Parathyroid adenoma (tissue), 2 donors: ENCODE data around the gene FAM234B.

Experiments
- H2AFZ ChIP-seq: fragments of 300-600 bp; sonication (generic); one replicate; pipeline ENCODE4 v1.7.0; 2017; ENCODE audit warnings: antibody characterized with exemption, mild to moderate bottlenecking
- H3K27ac ChIP-seq: fragments of 300-600 bp; sonication (generic); one replicate; pipeline ENCODE4 v1.7.0; 2017
- H3K27me3 ChIP-seq: fragments of 300-600 bp; sonication (generic); one replicate; pipeline ENCODE4 v1.7.0; 2017; ENCODE audit warnings: low read length; ENCODE audit not compliant: control insufficient read depth, insufficient read depth
- H3K36me3 ChIP-seq: fragments of 300-600 bp; sonication (generic); one replicate; pipeline ENCODE4 v1.7.0; 2017; ENCODE audit warnings: low read length; ENCODE audit not compliant: control insufficient read depth, insufficient read depth
- H3K4me1 ChIP-seq: fragments of 300-600 bp; sonication (generic); one replicate; pipeline ENCODE4 v1.7.0; 2017; ENCODE audit warnings: control low read depth
- H3K4me2 ChIP-seq: fragments of 300-600 bp; sonication (generic); one replicate; pipeline ENCODE4 v1.7.0; 2017; ENCODE audit warnings: low read length
- H3K4me3 ChIP-seq: fragments of 300-600 bp; sonication (generic); one replicate; pipeline ENCODE4 v1.7.0; 2017; ENCODE audit warnings: low read depth, low read length
- H3K79me2 ChIP-seq: fragments of 300-600 bp; sonication (generic); one replicate; pipeline ENCODE4 v1.7.0; 2017; ENCODE audit warnings: control low read depth
- H3K9ac ChIP-seq: fragments of 300-600 bp; sonication (generic); one replicate; pipeline ENCODE4 v1.7.0; 2017; ENCODE audit warnings: mild to moderate bottlenecking
- H3K9me3 ChIP-seq: fragments of 300-600 bp; sonication (generic); one replicate; pipeline ENCODE4 v1.7.0; 2017; ENCODE audit warnings: low read length; ENCODE audit not compliant: control insufficient read depth
- TF ChIP-seq, protein P1 (sequence below): fragments of 300-600 bp; sonication (generic); IDR thresholded peaks from one replicate; pipeline ENCODE4 v1.7.0; 2017; ENCODE audit warnings: antibody characterized with exemption, mild to moderate bottlenecking
- donor health status: primary hyperparathyroidism.

Gene FAM234B, protein sequence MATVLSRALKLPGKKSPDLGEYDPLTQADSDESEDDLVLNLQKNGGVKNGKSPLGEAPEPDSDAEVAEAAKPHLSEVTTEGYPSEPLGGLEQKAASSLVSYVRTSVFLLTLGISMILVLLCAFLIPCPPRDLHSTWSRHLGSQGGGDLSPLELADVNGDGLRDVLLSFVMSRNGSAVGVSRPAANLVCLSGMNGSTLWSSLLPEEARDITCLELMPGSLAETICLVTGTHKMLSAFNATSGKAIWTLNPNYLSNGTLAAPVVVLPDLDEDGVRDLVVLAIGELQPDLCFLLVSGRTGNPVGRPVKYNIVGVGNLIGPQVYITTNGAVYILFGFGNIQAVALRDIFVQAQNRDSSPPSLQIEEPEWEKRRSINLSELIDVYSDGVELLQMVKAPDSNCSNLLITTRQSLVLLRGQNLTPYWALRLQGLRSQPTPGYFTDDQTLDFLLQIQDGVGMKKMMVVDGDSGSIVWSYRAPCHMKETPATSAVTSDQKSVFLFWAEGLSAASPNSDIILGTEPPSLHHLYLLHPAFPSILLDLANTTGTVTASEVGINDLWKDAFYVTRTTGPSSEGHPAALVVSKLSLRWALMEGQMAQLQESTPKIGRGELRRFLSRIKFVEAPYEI

DNA sequence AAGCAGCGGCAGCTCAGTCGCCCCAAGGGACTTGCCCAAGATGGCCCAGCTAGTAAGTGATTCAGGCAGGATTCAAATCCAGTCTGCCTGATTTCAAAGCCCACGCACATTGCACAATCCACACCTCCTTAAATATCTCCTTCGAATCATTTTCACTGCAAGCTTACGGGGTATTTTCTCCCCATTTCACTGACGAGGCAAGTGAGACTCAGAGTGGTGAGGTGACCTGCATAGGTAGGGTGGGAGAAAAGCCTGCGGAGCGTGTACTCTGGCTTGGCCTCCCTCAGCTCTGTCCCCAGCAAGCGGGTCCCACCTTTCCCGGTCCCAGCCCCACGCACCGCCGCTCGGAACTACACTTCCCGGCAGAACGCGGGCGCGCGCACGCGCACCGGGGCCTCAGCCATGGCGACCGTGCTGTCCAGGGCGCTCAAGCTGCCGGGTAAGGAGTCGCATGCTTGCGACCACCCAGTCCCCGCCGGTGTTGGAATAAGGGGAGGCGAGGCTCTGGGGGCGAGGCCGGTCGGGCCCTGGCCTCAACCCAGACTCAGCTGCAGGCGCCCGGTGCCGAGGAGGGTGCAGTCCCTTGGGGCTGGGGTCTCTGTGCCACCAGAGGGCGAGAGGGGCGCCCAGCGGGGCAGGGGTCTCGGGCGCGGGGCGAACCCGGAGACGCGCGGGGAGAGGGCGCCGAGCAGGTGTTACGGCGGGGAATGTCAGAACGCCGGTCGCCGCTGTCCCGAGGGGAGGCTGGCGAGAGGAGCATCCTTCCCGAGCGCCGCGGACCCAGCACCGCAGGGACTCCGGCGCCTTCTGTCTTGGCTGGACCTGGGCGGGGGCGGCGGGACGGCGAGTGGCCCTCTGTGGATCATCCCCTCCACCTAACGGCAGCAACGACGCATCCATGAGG is at the start of gene FAM234B:
FAM234B (plus strand) TSS at position 380 of the 904 bp plus-strand sequence; CDS start at position 403, 23 bp downstream.
- H3K9ac ChIP-seq: peak within 1 kb of the TSS; percentile 90
- TF ChIP-seq, protein P1, sequence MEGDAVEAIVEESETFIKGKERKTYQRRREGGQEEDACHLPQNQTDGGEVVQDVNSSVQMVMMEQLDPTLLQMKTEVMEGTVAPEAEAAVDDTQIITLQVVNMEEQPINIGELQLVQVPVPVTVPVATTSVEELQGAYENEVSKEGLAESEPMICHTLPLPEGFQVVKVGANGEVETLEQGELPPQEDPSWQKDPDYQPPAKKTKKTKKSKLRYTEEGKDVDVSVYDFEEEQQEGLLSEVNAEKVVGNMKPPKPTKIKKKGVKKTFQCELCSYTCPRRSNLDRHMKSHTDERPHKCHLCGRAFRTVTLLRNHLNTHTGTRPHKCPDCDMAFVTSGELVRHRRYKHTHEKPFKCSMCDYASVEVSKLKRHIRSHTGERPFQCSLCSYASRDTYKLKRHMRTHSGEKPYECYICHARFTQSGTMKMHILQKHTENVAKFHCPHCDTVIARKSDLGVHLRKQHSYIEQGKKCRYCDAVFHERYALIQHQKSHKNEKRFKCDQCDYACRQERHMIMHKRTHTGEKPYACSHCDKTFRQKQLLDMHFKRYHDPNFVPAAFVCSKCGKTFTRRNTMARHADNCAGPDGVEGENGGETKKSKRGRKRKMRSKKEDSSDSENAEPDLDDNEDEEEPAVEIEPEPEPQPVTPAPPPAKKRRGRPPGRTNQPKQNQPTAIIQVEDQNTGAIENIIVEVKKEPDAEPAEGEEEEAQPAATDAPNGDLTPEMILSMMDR: no peak
- peak within 1 kb of the TSS; percentile 42 for H3K27ac ChIP-seq
- H3K9me3 ChIP-seq: no peaks in the 10 kb centered on the region
- peaks cover 5% of the 10 kb centered on the region for H3K79me2 ChIP-seq
- peak within 1 kb of the TSS; percentile 90 for H3K4me3 ChIP-seq
- no peaks in the 10 kb centered on the region for H3K36me3 ChIP-seq
- no peaks in the 10 kb centered on the region for H3K4me1 ChIP-seq
- no peaks in the 10 kb centered on the region for H3K27me3 ChIP-seq
- H2AFZ ChIP-seq: peak within 1 kb of the TSS; percentile 100
- peak within 1 kb of the TSS; percentile 86 for H3K4me2 ChIP-seq

DNA sequence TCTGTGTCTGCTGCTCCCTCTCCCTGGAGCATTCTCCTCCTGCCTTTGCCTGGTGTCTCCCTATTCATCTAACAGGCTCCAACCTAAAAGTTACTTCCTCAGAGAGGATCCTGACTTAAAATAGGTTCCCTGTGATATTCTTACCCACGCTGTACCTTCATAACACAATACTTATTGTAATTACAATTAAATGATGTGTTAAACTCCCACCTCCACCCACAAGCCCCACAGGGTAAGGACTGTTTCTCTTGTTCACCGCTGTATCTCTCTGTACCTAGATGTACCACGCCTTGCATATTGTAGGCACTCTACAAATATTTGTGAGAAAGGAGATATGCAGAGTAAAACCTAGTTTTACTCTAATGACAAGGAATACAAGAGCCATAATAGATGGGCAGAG is 49.1 kb upstream of the FAM234B start:
- TF ChIP-seq, protein P1: no peak
- H3K9ac ChIP-seq: no peak overlapping the region
- H3K27me3 ChIP-seq: no peaks in the 10 kb centered on the region
- H2AFZ ChIP-seq: no peak overlapping the region
- no peak overlapping the region for H3K27ac ChIP-seq
- no peak overlapping the region for H3K4me3 ChIP-seq
- H3K9me3 ChIP-seq: no peaks in the 10 kb centered on the region
- H3K4me2 ChIP-seq: no peak overlapping the region
- no peaks in the 10 kb centered on the region for H3K36me3 ChIP-seq
- no peaks in the 10 kb centered on the region for H3K79me2 ChIP-seq
- H3K4me1 ChIP-seq: peaks cover 3% of the 10 kb centered on the region

DNA sequence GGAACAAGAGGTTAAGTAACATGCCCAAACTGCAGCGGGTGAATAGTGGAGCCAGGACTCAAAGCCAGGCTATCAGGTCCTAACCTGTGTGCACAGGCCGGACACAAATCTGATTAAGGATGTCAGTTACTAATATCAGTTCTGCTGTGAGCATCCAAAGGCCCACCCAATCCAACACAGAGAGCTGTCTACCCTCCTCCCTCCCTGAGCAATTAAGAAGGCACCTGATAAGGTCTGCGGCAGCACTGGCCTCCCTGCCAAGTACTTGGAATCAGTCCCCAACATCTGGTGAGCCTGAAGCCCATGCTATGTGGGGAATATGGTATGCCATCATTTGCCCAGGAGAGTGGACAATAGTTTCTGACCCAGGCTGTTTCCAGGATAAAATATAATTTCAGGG is 48.0 kb upstream of the FAM234B start:
- TF ChIP-seq, protein P1: no peak
- no peaks in the 10 kb centered on the region for H3K4me1 ChIP-seq
- no peaks in the 10 kb centered on the region for H3K79me2 ChIP-seq
- H2AFZ ChIP-seq: no peak overlapping the region
- no peak overlapping the region for H3K9ac ChIP-seq
- no peaks in the 10 kb centered on the region for H3K27me3 ChIP-seq
- no peaks in the 10 kb centered on the region for H3K9me3 ChIP-seq
- no peak overlapping the region for H3K4me2 ChIP-seq
- no peak overlapping the region for H3K27ac ChIP-seq
- no peaks in the 10 kb centered on the region for H3K36me3 ChIP-seq
- H3K4me3 ChIP-seq: no peak overlapping the region

DNA sequence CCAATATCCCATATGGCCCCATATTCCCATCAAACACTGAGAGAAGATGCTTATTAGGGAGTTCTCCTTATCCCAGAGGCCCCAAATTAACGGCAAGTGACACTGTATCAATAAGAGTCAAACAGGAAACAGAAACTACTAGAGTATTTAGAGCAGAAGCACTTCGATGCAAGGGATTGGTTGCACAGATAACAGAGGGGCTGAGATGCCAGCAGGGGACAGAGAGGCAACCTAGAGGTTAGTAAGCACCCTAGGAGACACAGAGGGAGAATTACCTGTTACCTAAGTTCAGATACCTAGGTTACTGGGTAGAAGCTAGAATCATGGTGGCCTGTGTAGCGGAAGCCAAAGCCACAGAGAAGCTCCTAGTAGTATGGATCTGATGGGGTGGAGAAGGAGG is 47.0 kb upstream of the FAM234B start:
- Histone ChIP-seq H3K27ac (no peak overlapping the region), H2AFZ (no peak overlapping the region), H3K4me1 (no peaks in the 10 kb centered on the region), H3K36me3 (no peaks in the 10 kb centered on the region), H3K27me3 (no peaks in the 10 kb centered on the region), H3K4me3 (no peak overlapping the region), H3K9ac (no peak overlapping the region), H3K4me2 (no peak overlapping the region), H3K79me2 (peaks cover 2% of the 10 kb centered on the region), H3K9me3 (no peaks in the 10 kb centered on the region)
- TF ChIP-seq, protein P1: no peak
